Rectal smooth muscle tissue (tissue), 1 donor: ENCODE data around the gene TAF1.
A peak's percentile ranks its signal among the peaks of the same experiment; 100 is the strongest.
"Not testable (repeated sequence)": the region's sequence is repeated elsewhere in the genome, so short reads cannot be mapped to it uniquely, and the experiment has no call there.

Experiments
- H3K27ac ChIP-seq: one replicate; pipeline ENCODE4 v1.7.0; 2013; ENCODE audit warnings: low read depth, low read length, inconsistent platforms
- H3K27me3 ChIP-seq: one replicate; pipeline ENCODE4 v1.7.0; 2013; ENCODE audit warnings: low read length; ENCODE audit not compliant: control insufficient read depth, insufficient read depth
- H3K36me3 ChIP-seq: one replicate; pipeline ENCODE4 v1.7.0; 2013; ENCODE audit warnings: low read length; ENCODE audit not compliant: control insufficient read depth, insufficient read depth
- H3K4me1 ChIP-seq: one replicate; pipeline ENCODE4 v1.7.0; 2013; ENCODE audit warnings: low read length; ENCODE audit not compliant: control insufficient read depth, insufficient read depth
- H3K4me3 ChIP-seq: one replicate; pipeline ENCODE4 v1.7.0; 2013; ENCODE audit warnings: low read length
- H3K9ac ChIP-seq: one replicate; pipeline ENCODE4 v1.7.0; 2013; ENCODE audit warnings: low read length

The TAF1 gene, protein sequence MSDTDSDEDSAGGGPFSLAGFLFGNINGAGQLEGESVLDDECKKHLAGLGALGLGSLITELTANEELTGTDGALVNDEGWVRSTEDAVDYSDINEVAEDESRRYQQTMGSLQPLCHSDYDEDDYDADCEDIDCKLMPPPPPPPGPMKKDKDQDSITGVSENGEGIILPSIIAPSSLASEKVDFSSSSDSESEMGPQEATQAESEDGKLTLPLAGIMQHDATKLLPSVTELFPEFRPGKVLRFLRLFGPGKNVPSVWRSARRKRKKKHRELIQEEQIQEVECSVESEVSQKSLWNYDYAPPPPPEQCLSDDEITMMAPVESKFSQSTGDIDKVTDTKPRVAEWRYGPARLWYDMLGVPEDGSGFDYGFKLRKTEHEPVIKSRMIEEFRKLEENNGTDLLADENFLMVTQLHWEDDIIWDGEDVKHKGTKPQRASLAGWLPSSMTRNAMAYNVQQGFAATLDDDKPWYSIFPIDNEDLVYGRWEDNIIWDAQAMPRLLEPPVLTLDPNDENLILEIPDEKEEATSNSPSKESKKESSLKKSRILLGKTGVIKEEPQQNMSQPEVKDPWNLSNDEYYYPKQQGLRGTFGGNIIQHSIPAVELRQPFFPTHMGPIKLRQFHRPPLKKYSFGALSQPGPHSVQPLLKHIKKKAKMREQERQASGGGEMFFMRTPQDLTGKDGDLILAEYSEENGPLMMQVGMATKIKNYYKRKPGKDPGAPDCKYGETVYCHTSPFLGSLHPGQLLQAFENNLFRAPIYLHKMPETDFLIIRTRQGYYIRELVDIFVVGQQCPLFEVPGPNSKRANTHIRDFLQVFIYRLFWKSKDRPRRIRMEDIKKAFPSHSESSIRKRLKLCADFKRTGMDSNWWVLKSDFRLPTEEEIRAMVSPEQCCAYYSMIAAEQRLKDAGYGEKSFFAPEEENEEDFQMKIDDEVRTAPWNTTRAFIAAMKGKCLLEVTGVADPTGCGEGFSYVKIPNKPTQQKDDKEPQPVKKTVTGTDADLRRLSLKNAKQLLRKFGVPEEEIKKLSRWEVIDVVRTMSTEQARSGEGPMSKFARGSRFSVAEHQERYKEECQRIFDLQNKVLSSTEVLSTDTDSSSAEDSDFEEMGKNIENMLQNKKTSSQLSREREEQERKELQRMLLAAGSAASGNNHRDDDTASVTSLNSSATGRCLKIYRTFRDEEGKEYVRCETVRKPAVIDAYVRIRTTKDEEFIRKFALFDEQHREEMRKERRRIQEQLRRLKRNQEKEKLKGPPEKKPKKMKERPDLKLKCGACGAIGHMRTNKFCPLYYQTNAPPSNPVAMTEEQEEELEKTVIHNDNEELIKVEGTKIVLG (N-terminal part only)

DNA sequence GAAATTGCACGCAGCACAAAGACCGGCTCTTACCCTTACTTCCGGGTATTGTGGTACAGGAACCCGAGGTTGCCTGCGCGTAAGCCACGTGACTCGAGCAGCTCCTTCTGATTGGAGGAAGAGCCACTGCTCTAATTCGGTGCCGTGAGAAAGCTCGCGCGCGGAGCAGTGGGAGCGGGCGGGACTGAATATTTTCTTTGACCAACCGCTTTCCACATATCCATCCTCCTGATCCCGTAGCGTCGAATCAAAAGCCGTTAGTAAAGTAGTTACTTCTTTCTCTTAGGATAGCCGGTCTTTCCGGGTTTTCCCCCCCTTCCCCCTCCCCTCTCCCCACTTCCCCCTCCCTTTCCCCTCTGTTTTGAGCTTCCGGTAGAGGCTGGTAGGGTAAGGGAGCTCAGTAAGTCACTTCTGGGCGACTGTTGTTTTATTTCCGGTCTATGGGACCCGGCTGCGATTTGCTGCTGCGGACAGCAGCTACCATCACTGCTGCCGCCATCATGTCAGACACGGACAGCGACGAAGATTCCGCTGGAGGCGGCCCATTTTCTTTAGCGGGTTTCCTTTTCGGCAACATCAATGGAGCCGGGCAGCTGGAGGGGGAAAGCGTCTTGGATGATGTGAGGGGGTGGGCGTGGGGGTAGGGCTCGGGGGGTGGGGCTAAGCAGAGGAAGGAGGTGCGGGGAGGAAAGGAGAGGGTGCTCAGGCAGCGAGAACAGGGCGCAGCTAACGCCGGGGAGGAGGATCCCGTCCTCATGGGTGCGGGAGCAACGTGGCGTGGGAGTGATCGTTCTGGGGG lies at the start of gene TAF1:
TSS of gene TAF1 (plus strand) at position 483 of the 799 bp plus-strand sequence. CDS start at position 501, 18 bp downstream.
- Histone ChIP-seq H3K36me3 (peaks cover 3% of the 10 kb centered on the region), H3K4me1 (peaks cover 5% of the 10 kb centered on the region), H3K9ac (peak within 1 kb of the TSS; percentile 89)

DNA sequence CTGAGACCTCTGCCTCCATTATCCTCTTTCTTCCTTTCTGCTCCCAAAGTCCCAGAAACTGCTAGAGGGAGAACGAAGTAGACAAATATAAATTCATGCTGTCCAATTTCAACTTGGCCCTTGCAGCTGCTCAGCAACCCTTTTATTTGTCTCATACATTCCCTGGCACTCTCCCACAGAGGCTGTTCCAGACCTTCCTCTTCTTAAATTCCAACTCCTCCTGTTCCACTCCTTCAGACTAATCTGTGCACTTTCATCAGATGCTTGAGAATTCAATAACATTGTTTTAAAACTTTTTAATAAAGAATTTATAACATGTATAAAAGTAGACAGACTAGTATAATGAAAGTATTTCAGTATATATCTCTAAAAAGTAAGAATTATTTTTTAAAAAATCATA lies 49.2 kb upstream of the TAF1 start:
- not testable (repeated sequence) for H3K9ac ChIP-seq, H3K36me3 ChIP-seq, H3K4me3 ChIP-seq, H3K4me1 ChIP-seq, H3K27me3 ChIP-seq, H3K27ac ChIP-seq

More for the DNA sequence above, at the start of gene TAF1:
- H3K27ac ChIP-seq, result peak within 1 kb of the TSS; percentile 93
- peak within 1 kb of the TSS; percentile 90 for H3K4me3 ChIP-seq
- H3K27me3 ChIP-seq, result no peaks in the 10 kb centered on the region

DNA sequence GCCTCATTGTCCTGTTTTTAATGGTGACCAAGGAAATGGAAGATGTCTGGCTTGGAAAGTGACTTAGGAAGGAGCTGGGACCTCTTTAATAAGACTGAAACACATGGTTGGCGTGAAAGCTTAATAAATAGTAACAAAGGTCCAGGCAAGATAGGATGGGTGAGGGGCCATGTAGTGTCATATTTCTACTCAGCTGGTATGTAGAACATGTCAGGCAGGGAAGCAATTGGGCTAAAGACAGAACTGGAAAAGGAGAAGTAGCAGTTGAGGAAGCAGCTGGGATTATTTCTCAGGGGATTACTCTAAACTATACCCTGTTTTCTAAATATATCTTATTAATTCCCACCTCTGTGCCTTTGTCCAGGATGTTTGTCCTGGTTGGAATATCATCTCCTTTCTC lies 46.0 kb upstream of the TAF1 start:
- Histone ChIP-seq H3K36me3 (no peaks in the 10 kb centered on the region), H3K9ac (no peak overlapping the region), H3K27ac (no peak overlapping the region), H3K4me1 (peaks cover 8% of the 10 kb centered on the region), H3K27me3 (no peaks in the 10 kb centered on the region), H3K4me3 (no peak overlapping the region)

DNA sequence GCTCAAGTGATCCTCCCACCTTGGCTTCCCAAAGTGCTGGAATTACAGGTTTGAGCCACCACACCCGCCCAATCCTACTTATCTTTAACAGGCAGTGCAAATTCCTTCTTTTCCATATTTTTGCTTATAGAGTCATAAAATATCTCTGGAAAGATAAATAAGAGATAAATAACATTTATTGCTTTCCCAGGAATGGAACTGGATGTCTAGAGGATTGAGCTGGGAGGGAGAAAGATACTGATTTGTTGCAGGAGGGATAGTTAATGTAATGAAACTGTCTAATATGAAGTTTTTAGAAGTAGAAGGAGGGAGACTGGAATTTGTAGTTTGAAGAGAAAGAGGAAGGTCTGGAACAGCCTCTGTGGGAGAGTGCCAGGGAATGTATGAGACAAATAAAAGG lies 44.4 kb upstream of the TAF1 start:
- Histone ChIP-seq H3K4me3 (no peak overlapping the region), H3K27me3 (no peaks in the 10 kb centered on the region), H3K27ac (no peak overlapping the region), H3K9ac (no peak overlapping the region), H3K36me3 (no peaks in the 10 kb centered on the region), H3K4me1 (no peaks in the 10 kb centered on the region)

DNA sequence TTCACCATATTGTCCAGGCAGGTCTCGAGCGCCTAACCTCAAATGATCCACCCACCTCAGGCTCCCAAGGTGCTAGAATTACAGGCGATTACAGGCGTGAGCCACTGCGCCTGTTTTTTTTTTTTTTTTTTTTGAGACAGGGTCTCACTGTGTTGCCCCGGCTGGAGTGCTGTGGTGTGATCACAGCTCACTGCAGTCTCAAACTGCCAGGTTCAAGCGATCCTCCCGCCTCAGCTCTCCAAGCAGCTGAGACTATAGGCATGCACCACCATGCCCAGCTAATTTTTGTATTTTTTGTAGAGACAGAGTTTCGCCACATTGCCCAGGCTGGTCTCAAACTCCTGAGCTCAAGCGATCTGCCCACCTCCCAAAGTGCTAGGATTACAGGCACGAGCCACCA lies 41.7 kb upstream of the TAF1 start:
- not testable (repeated sequence) for H3K27ac ChIP-seq, H3K36me3 ChIP-seq, H3K4me1 ChIP-seq, H3K4me3 ChIP-seq, H3K9ac ChIP-seq, H3K27me3 ChIP-seq

DNA sequence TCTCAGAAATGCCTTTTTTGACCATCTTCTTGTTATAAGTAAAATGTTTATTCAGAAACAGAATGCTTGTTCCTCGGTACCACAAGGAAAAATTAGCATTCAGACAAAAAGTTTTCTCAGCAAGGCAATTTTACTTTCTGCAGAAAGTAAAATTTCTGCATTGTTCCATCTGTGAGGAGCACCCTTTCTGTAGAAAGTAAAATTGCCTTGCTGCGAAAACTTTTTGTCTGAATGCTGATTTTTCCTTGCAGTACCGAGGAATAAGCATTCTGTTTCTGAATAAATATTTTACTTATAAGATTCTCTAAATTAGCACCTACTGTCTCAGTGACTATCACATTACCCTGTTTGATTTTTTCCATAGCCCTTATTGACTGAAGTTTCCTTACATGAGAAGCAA lies 39.8 kb upstream of the TAF1 start:
- Histone ChIP-seq H3K9ac (no peak overlapping the region), H3K27ac (no peak overlapping the region), H3K4me3 (no peak overlapping the region), H3K27me3 (no peaks in the 10 kb centered on the region), H3K4me1 (no peaks in the 10 kb centered on the region), H3K36me3 (no peaks in the 10 kb centered on the region)

DNA sequence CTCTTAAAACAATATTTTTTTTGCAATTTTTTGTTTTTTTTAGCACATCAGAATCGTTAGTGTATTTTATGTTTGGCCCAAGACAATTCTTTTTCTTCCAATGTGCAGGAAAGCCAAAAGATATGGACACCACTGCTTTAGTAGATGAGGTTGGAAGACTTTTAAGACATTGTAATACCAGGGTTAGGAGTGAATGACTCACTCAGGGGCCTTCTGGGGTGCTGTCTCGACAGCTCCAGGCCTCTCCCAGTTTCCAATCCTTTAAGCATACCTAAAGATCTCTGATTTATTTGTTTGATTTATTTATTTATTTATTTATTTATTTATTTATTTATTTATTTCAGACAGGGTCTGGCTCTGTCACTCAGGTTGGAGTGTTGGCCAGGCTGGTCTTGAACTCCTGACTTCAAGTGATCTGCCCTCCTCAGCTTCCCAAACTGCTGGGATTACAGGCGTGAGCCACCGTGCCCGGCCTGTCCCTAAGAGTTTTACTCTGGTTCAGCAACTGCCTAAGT lies 16.9 kb upstream of the TAF1 start:
- H3K9ac ChIP-seq, H3K27ac ChIP-seq, H3K36me3 ChIP-seq, H3K27me3 ChIP-seq, H3K4me1 ChIP-seq, H3K4me3 ChIP-seq: not testable (repeated sequence)

DNA sequence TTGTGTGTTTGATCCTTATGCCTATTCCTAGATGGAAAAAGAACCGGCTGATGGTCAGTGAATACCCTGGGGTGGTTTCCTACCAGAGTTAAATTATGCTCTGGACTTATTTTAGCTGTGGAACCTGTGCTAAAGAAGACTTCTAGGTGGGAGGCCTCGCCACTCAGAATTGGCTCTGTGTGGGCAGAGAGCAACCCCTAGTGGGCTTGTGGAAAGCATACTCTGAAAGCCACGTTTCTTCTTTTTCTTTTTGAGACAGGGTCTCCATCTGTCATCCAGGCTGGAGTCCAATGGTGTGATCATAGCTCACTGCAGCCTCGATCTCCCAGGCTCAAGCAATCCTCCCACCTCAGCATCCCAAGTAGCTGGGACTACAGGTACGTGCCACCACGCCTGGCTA lies 16.3 kb upstream of the TAF1 start:
- not testable (repeated sequence) for H3K9ac ChIP-seq, H3K4me1 ChIP-seq, H3K36me3 ChIP-seq, H3K27ac ChIP-seq, H3K27me3 ChIP-seq, H3K4me3 ChIP-seq

DNA sequence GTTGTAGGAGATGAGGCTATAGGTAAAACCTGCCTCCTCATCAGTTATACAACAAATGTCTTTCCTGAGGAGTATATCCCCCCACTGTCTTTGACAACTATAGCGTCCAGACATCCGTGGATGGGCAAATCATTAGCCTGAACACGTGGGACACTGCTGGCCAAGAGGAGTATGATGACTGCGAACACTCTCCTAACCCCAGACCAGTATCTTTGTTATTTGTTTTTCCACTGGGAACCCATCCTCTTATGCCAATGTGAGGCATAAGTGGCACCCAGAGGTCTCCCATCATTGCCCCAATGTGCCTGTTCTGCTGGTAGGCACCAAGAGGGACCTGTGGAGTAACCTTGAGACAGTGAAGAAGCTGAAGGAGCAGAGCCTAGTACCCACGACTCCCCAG lies 13.7 kb upstream of the TAF1 start:
- not testable (repeated sequence) for H3K4me1 ChIP-seq, H3K27me3 ChIP-seq, H3K36me3 ChIP-seq, H3K9ac ChIP-seq, H3K27ac ChIP-seq, H3K4me3 ChIP-seq

DNA sequence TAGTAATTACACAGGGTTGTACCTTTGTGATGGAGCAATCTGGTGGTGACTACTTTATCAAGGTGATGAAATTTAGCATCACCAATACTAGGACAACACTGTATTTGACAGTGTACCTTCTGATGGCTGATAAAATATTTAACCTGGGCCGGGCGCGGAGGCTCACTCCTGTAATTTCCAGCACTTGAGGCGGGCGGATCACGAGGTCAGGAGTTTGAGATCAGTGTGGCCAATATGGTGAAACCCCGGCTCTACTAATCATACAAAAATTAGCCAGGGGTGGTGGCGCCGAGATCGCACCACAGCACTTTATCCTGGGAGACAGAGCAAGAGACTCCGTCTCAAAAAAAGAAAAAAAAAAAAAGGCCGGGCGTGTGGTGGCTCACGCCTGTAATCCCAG lies 1.9 kb upstream of the TAF1 start:
- Histone ChIP-seq H3K4me3 (no peak overlapping the region), H3K27ac (no peak overlapping the region), H3K27me3 (no peaks in the 10 kb centered on the region), H3K9ac (no peak overlapping the region), H3K36me3 (no peaks in the 10 kb centered on the region), H3K4me1 (peaks cover 5% of the 10 kb centered on the region)

DNA sequence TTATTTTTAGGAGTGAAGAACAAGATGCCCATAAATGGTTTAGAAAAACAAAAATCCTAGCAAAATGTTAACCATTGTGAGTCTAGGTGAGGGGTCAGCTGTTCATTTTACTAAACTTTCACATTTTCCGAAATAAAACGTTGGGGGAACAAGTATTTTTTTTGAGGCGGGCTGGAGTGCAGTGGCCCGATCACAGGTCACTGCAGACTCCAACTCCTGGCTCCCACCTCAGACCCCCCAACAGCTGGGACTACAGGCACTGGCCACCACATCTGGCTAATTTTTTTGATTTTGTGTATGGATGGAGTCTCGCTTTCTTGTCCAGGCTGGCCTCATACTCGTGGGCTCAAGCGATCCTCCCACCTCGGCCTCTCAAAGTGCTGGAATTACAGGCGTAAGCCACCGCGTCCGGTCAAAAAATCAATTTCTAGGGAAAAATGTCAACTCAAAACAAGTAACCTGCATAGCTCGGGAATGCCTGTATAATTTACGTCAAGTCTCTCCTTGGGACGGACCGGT lies 742 bp upstream of the TAF1 start:
- Histone ChIP-seq H3K27me3 (no peaks in the 10 kb centered on the region), H3K36me3 (peaks cover 3% of the 10 kb centered on the region), H3K4me1 (peaks cover 5% of the 10 kb centered on the region), H3K27ac (peak overlapping the region; percentile 86), H3K4me3 (peak overlapping the region; percentile 61), H3K9ac (peak overlapping the region; percentile 70)
